Thyroid gland (tissue), 4 donors: ENCODE results near the gene RBM19. TPM values are rescaled to one million over a fixed set of nuclear protein-coding genes. Genes with fewer than 3 reads are reported as not detected.

Experiments
- DNase-seq, 2 donors: peaks; one replicate each; pipeline ENCODE4 v3.0.0-alpha.2; 2019
- H3K27ac ChIP-seq, 3 donors: fragments of 200-600 bp; sonication (generic); 1 replicate in 2 of 3; 2 replicates in 1 of 3; pipeline ENCODE4 v1.5.1; 2016 to 2019; ENCODE audit warnings: mild to moderate bottlenecking in 1 of 3, moderate library complexity in 1 of 3
- H3K27me3 ChIP-seq: fragments of 200-600 bp; sonication (generic); one replicate; pipeline ENCODE4 v1.5.1; 2019
- H3K36me3 ChIP-seq, 2 donors: fragments of 200-600 bp; sonication (generic); one replicate each; pipeline ENCODE4 v1.5.1; 2016 to 2019
- H3K4me1 ChIP-seq, 2 donors: fragments of 200-600 bp; sonication (generic); one replicate each; pipeline ENCODE4 v1.5.1; 2017 to 2019
- H3K4me3 ChIP-seq, 3 donors: fragments of 200-600 bp; sonication (generic); replicated peaks in 1 of 3; 1 replicate in 2 of 3; 2 replicates in 1 of 3; pipeline ENCODE4 v1.5.1; 2016; ENCODE audit warnings: mild to moderate bottlenecking in 1 of 3
- H3K9me3 ChIP-seq: fragments of 200-600 bp; sonication (generic); one replicate; pipeline ENCODE4 v1.5.1; 2017
- CTCF ChIP-seq, 6 experiments: fragments of 200-600 bp in 3 of 6; fragments of 450-650 bp in 3 of 6; sonication (generic) in 3 of 6; IDR thresholded peaks; one replicate each; pipeline ENCODE4 v1.5.1; 2016 to 2019; ENCODE audit warnings: antibody characterized with exemption in 6 of 6, mild to moderate bottlenecking in 2 of 6, inconsistent platforms in 1 of 6, moderate library complexity in 1 of 6
- POLR2A ChIP-seq, 2 donors: fragments of 450-650 bp; IDR thresholded peaks; one replicate each; pipeline ENCODE4 v1.6.1; 2017; ENCODE audit warnings: antibody characterized with exemption in 2 of 2, mild to moderate bottlenecking in 2 of 2, moderate library complexity in 1 of 2
- WGBS, 2 donors: methylation state at CpG; one replicate each; pipeline ENCODE4 v1.1.5; 2017; 5-methylcytosine and 5-hydroxymethylcytosine counted together
- intact Hi-C: fragments of 100-400 bp; cut with DNase I; formaldehyde crosslinking; loops from one replicate; pipeline ENCODE4 v1.15.1; 2023
- total RNA-seq, 4 donors: library from RNA; depleted of rRNA; stranded (reverse); fragments of >200 nt; gene quantifications; one replicate each; pipeline ENCODE4 v1.2.3, GENCODE V29; 2016

The RBM19 gene
- total RNA-seq, 4 donors from 2014 or later: 27.3 to 40.6 (median 36.1) TPM

GRCh38 chr12:113894697-113895096 lies 71.4 kb downstream of the RBM19 start:
- intact Hi-C loops: no loop called here
- Histone ChIP-seq H3K27ac (no peak overlapping the region), H3K27me3 (no peaks in the 10 kb centered on the region), H3K36me3 (no peaks in the 10 kb centered on the region), H3K9me3 (no peaks in the 10 kb centered on the region), H3K4me1 (no peaks in the 10 kb centered on the region), H3K4me3 (no peak overlapping the region)
- peak; percentile 10 to 14 for DNase-seq
- WGBS, 2 donors: 55 to 56% methylated on average over 5 of the region's 5 CpGs
- no peak for TF ChIP-seq POLR2A (IDR thresholded peaks at IDR 0.05)
- no peak for TF ChIP-seq CTCF (IDR thresholded peaks at IDR 0.05)

- no peak for DNase-seq
- TF ChIP-seq POLR2A (IDR thresholded peaks at IDR 0.05): no peak
- TF ChIP-seq CTCF (IDR thresholded peaks at IDR 0.05): no peak
- H3K27ac ChIP-seq: no peak overlapping the region
- no peak overlapping the region for H3K4me3 ChIP-seq
- H3K4me1 ChIP-seq: no peaks in the 10 kb centered on the region
- intact Hi-C loops: no loop called here
- H3K27me3 ChIP-seq: no peaks in the 10 kb centered on the region
- no peaks in the 10 kb centered on the region for H3K9me3 ChIP-seq
- WGBS, 2 donors: 97 to 98% methylated on average over 8 of the region's 8 CpGs
- H3K36me3 ChIP-seq: peaks cover 0 to 4% of the 10 kb centered on the region in 2 donors
Measured at GRCh38 chr12:113893221-113893620, 72.9 kb downstream of the RBM19 start.

GRCh38 chr12:113892556-113892955 lies 73.6 kb downstream of the RBM19 start:
- Histone ChIP-seq H3K9me3 (no peaks in the 10 kb centered on the region), H3K36me3 (peaks cover 0 to 4% of the 10 kb centered on the region in 2 donors), H3K27ac (no peak overlapping the region), H3K4me1 (no peaks in the 10 kb centered on the region), H3K4me3 (no peak overlapping the region), H3K27me3 (no peaks in the 10 kb centered on the region)
- TF ChIP-seq POLR2A (IDR thresholded peaks at IDR 0.05) (no peak), CTCF (IDR thresholded peaks at IDR 0.05) (no peak)
- no peak for DNase-seq
- 96% methylated on average over 6 of the region's 6 CpGs for WGBS, 2 donors
- intact Hi-C loops: no loop called here

GRCh38 chr12:113891739-113892520 lies 74.2 kb downstream of the RBM19 start:
- H3K27me3 ChIP-seq: no peaks in the 10 kb centered on the region
- peaks cover 0 to 4% of the 10 kb centered on the region in 2 donors for H3K36me3 ChIP-seq
- H3K4me1 ChIP-seq: no peaks in the 10 kb centered on the region
- H3K4me3 ChIP-seq: no peak overlapping the region
- 78 to 80% methylated on average over 13 to 15 of the region's 15 CpGs for whole genome bisulfite sequencing, 2 donors
- H3K9me3 ChIP-seq: no peaks in the 10 kb centered on the region
- DNase-seq: no peak
- TF ChIP-seq CTCF (IDR thresholded peaks at IDR 0.05): no peak
- TF ChIP-seq POLR2A (IDR thresholded peaks at IDR 0.05): no peak
- intact Hi-C loops: no loop called here
- H3K27ac ChIP-seq: no peak overlapping the region

GRCh38 chr12:113891167-113891692 lies 74.9 kb downstream of the RBM19 start:
- Histone ChIP-seq H3K27me3 (no peaks in the 10 kb centered on the region), H3K4me3 (no peak overlapping the region), H3K4me1 (no peaks in the 10 kb centered on the region), H3K36me3 (peaks cover 0 to 4% of the 10 kb centered on the region in 2 donors), H3K27ac (no peak overlapping the region), H3K9me3 (no peaks in the 10 kb centered on the region)
- DNase-seq: no peak
- intact Hi-C loops: no loop called here
- WGBS, 2 donors: 95 to 97% methylated on average over 4 of the region's 4 CpGs
- TF ChIP-seq POLR2A (IDR thresholded peaks at IDR 0.05): no peak
- TF ChIP-seq CTCF (IDR thresholded peaks at IDR 0.05): no peak
